Measurements from ENCODE around the gene HNRNPR. TPM values are rescaled to one million over a fixed set of nuclear protein-coding genes. Genes with fewer than 3 reads are reported as not detected.

Gene HNRNPR
- total RNA-seq, 1 donor from 2014 or later = 70.8 TPM

DNA sequence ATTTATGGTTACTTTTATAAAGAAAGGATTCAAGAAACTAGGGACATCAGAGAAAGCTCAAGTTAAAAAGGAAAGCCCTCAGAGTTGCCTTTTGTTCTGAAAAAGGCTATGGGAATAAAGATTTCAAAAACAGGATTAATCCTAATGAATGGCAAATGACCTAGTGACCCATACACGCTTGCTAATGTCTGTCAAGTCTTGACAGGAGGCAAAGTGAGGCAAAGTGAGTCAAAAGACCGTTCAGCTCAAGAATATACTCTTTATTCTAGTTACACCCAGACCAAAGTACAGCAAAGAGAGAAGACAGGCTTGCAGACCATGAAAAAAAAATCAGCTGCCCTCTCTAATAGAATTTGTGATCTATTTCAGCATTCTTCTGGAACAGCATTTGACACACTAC lies 22.1 kb upstream of the HNRNPR start:
- Histone ChIP-seq H3K4me3 (ENCODE audit: low read depth, low read length) (peak overlapping the region; percentile 76), H3K27me3 (ENCODE audit: control insufficient read depth, insufficient read depth, low read length) (no peaks in the 10 kb centered on the region), H3K36me3 (ENCODE audit: control insufficient read depth, insufficient read depth, low read length) (peaks cover 25% of the 10 kb centered on the region)
- TF ChIP-seq, protein P1, sequence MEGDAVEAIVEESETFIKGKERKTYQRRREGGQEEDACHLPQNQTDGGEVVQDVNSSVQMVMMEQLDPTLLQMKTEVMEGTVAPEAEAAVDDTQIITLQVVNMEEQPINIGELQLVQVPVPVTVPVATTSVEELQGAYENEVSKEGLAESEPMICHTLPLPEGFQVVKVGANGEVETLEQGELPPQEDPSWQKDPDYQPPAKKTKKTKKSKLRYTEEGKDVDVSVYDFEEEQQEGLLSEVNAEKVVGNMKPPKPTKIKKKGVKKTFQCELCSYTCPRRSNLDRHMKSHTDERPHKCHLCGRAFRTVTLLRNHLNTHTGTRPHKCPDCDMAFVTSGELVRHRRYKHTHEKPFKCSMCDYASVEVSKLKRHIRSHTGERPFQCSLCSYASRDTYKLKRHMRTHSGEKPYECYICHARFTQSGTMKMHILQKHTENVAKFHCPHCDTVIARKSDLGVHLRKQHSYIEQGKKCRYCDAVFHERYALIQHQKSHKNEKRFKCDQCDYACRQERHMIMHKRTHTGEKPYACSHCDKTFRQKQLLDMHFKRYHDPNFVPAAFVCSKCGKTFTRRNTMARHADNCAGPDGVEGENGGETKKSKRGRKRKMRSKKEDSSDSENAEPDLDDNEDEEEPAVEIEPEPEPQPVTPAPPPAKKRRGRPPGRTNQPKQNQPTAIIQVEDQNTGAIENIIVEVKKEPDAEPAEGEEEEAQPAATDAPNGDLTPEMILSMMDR (IDR thresholded peaks at IDR 0.05; ENCODE audit: insufficient read depth, low read length, severe bottlenecking) = no peak
- FAIRE-seq (no peak), DNase-seq (ENCODE audit: low read depth) (peak; percentile 67)

DNA sequence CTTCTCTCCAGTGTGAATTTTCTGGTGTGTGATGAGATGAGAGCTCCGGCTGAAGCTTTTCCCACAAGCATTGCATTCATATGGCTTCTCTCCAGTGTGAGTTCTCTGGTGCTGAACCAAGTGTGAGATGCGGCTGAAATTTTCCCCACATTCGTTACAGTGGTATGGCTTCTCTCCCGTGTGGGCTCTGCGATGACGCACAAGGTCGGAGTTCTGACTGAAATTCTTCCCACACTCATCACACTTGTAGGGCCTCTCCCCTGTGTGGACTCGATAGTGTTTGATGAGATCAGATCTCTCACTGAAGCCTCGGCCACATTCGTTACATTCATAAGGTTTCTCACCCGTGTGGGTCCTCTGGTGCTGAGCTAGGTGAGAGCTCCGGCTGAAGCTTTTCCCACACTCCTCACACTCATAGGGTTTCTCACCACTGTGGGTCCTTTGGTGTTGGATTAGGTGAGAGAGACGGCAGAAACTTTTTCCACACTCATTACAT lies 18.2 kb upstream of the HNRNPR start:
- Histone ChIP-seq H3K4me3 (ENCODE audit: low read depth, low read length) (no peak overlapping the region), H3K36me3 (ENCODE audit: control insufficient read depth, insufficient read depth, low read length) (peaks cover 36% of the 10 kb centered on the region), H3K27me3 (ENCODE audit: control insufficient read depth, insufficient read depth, low read length) (no peaks in the 10 kb centered on the region)
- TF ChIP-seq, protein P1 (IDR thresholded peaks at IDR 0.05; ENCODE audit: insufficient read depth, low read length, severe bottlenecking) = no peak
- DNase-seq (ENCODE audit: low read depth) (no peak), FAIRE-seq (no peak)

DNA sequence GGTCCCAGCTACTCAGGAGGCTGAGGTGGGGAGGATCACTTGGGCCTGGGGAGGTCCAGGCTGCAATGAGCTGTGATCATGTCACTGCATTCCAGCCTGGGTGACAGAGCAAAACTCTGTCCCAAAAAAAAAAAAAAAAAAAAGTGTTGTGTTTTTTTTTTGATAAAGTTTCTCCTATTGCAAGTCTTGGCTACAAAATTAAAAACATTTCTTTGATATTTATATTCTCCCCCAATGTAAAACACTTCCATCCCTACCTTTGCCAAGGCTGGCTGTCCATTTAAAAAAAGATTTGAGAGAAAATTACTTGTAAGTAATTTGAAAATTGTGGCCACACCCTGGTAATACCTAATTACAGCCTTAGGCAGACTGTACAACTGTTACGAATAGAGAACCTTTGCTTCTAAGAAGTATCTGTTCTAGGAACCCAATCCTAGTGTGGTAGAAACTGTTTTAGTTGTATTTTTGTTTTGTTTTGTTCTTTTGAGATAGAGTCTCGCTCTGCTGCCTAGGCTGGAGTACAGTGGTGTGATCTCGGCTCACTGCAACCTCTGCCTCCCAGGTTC lies 14.3 kb upstream of the HNRNPR start:
- Histone ChIP-seq H3K36me3 (ENCODE audit: control insufficient read depth, insufficient read depth, low read length) (peaks cover 28% of the 10 kb centered on the region), H3K27me3 (ENCODE audit: control insufficient read depth, insufficient read depth, low read length) (no peaks in the 10 kb centered on the region), H3K4me3 (ENCODE audit: low read depth, low read length) (no peak overlapping the region)
- FAIRE-seq (no peak), DNase-seq (ENCODE audit: low read depth) (no peak)
- TF ChIP-seq, protein P1 (IDR thresholded peaks at IDR 0.05; ENCODE audit: insufficient read depth, low read length, severe bottlenecking) = no peak

DNA sequence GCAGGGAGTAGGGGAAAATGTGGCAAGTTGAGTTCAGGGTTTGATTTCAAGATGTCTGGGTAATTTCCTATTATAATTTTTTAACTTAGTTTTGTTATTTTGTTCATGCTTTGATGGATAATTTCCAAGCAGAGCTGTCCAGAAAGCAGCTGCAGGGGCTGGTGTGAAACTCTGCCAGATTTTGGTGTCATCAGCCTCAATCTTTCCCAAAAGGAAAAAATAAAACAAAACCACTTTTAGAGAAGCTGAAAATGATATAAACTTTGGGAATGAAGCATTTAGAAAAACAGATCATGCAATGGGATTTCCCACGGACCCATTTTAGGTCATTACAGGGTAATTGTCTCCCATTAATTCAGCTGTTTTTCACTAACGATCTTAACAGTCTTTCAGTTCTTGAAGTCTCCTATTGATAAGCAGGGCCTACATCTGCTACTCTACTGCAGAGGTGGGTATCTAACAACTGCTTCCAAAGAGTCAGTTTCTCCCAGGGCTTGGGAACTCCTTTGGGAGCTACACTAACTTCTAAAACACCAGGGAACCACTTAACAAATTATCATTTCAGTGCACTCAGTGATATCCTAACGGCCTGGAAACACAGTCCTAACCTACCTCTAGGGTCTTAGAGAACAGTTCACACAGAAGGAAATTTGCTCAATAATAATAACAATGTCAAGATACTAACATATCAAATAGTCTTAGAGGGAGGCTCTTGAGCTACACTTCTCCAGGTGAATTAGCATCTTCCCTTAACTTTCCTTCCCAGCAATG lies 13.2 kb upstream of the HNRNPR start:
- Histone ChIP-seq H3K4me3 (ENCODE audit: low read depth, low read length) (no peak overlapping the region), H3K27me3 (ENCODE audit: control insufficient read depth, insufficient read depth, low read length) (no peaks in the 10 kb centered on the region), H3K36me3 (ENCODE audit: control insufficient read depth, insufficient read depth, low read length) (peaks cover 20% of the 10 kb centered on the region)
- TF ChIP-seq, protein P1 (IDR thresholded peaks at IDR 0.05; ENCODE audit: insufficient read depth, low read length, severe bottlenecking) = no peak
- DNase-seq (ENCODE audit: low read depth) (no peak), FAIRE-seq (no peak)

DNA sequence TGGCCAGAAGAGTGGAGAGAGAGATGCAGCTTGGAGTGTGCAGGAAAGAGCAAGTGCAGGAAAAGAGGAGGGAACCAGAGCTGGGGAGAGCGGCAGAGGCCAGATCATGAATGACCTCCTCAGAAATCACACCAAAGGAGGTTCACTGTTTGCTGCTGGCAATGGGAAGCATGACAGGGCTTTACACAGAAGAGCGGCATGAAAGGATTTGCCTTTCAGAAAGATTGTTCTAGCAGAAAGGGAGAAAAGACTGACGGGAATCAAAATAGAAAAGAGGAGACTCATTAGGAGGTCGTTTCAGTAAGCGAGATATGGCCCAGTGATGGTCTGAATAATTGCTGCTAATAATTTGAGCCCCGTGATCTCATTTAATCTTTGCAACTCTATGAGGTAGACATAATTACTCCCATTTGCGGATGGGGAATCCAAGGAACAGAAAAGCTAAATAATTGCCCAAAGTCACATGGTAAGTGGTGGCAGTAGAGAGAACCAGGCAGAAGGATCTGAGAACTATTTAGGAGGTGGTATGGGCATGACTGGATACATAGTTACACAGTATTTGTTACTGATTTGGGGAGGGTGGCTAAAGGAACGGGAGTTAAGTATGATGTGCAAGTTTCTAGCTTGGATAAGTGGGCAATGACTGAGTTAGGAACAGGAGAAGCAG lies 12.5 kb upstream of the HNRNPR start:
- TF ChIP-seq, protein P1 (IDR thresholded peaks at IDR 0.05; ENCODE audit: insufficient read depth, low read length, severe bottlenecking) = no peak
- no peak for FAIRE-seq
- Histone ChIP-seq H3K27me3 (ENCODE audit: control insufficient read depth, insufficient read depth, low read length) (no peaks in the 10 kb centered on the region), H3K4me3 (ENCODE audit: low read depth, low read length) (no peak overlapping the region), H3K36me3 (ENCODE audit: control insufficient read depth, insufficient read depth, low read length) (peaks cover 14% of the 10 kb centered on the region)
- DNase-seq (ENCODE audit: low read depth) = no peak
